Central memory CD8-positive, alpha-beta T cell (primary cell): ENCODE results near the gene STK32C.

Experiments
- ATAC-seq: fragments of 150-1000 bp; cut with Tn5 transposase; replicated peaks from 2 replicates; pipeline ENCODE4 v1.10.0; 2022; ENCODE audit warnings: mild to moderate bottlenecking, moderate FRiP score, moderate number of reproducible peaks; ENCODE audit not compliant: poor library complexity, severe bottlenecking; ENCODE audit errors: extremely low read depth
- DNase-seq, 2 donors: peaks; one replicate each; pipeline ENCODE4 v3.0.0; 2021; ENCODE audit warnings: low spot score in 2 of 2
- H3K27ac Mint-ChIP-seq: one replicate; pipeline ENCODE4 v1.8.0; 2022; ENCODE audit warnings: low read depth, mild to moderate bottlenecking, moderate library complexity, mixed read lengths
- H3K27me3 Mint-ChIP-seq: one replicate; pipeline ENCODE4 v1.8.0; 2022; ENCODE audit warnings: mixed read lengths
- H3K36me3 Mint-ChIP-seq: one replicate; pipeline ENCODE4 v1.8.0; 2022; ENCODE audit warnings: mild to moderate bottlenecking, moderate library complexity, mixed read lengths; ENCODE audit not compliant: insufficient read depth
- H3K4me1 Mint-ChIP-seq: one replicate; pipeline ENCODE4 v1.8.0; 2022; ENCODE audit warnings: mixed read lengths
- H3K4me3 Mint-ChIP-seq: one replicate; pipeline ENCODE4 v1.8.0; 2022; ENCODE audit warnings: mild to moderate bottlenecking, moderate library complexity, mixed read lengths
- H3K9me3 Mint-ChIP-seq: one replicate; pipeline ENCODE4 v1.8.0; 2022; ENCODE audit warnings: mixed read lengths

The STK32C gene

DNA sequence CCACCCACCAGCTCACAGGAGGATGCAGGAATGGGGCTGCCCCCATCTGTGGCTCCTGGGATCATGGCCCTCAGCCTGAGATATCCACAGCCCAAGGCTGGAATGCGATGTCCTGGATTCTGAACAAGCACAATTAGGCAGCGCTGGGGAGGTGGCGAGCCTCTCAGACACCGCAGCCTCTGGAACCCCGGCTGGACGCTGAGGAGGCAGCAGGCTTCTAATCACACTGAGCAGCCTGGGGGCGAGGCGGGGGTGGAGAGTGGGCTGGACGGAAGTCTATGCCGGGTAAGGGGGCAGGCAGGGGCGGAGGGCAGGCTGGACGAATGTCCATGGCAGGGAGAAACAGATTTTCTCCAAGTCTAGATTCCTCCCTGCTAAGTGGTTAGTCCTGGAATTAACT lies 64.6 kb downstream of the STK32C start:
- Mint-ChIP-seq H3K36me3 (no peaks in the 10 kb centered on the region), H3K4me1 (peaks cover 4% of the 10 kb centered on the region), H3K9me3 (no peaks in the 10 kb centered on the region), H3K27me3 (no peaks in the 10 kb centered on the region), H3K27ac (no peak overlapping the region), H3K4me3 (no peak overlapping the region)
- ATAC-seq (no peak), DNase-seq (no peak)

- ATAC-seq (no peak), DNase-seq (no peak)
- Mint-ChIP-seq H3K27me3 (no peaks in the 10 kb centered on the region), H3K27ac (no peak overlapping the region), H3K9me3 (no peaks in the 10 kb centered on the region), H3K4me3 (no peak overlapping the region), H3K4me1 (peaks cover 6% of the 10 kb centered on the region), H3K36me3 (no peaks in the 10 kb centered on the region)
Measured at GRCh38 chr10:132242103-132242840, 65.5 kb downstream of the STK32C start.

GRCh38 chr10:132241496-132241895 lies 66.3 kb downstream of the STK32C start:
- H3K27ac Mint-ChIP-seq, result no peak overlapping the region
- peaks cover 6% of the 10 kb centered on the region for H3K4me1 Mint-ChIP-seq
- DNase-seq, result no peak
- no peak for ATAC-seq
- H3K4me3 Mint-ChIP-seq, result no peak overlapping the region
- no peaks in the 10 kb centered on the region for H3K36me3 Mint-ChIP-seq
- no peaks in the 10 kb centered on the region for H3K27me3 Mint-ChIP-seq
- no peaks in the 10 kb centered on the region for H3K9me3 Mint-ChIP-seq

DNA sequence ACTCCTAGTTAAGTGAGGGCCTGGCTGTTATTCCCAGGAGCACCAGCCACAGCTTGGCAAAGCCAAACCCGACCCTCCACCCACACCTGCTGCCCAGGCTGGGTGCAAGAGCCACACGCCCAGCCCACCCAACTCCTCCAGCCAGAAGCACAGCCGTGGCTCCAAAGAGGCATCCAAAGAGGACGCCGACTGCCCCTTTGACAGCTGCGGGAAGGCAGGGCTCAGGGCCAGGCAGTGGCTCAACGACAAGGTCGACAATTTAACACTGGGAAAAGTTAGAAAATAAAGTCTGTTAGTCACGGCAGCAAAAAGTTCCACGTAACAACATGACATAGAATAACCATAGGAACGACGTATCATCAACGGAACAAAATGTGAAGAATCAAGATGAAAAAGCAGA lies 66.7 kb downstream of the STK32C start:
- Mint-ChIP-seq H3K4me3 (no peak overlapping the region), H3K4me1 (peaks cover 6% of the 10 kb centered on the region), H3K27me3 (no peaks in the 10 kb centered on the region), H3K27ac (no peak overlapping the region), H3K9me3 (no peaks in the 10 kb centered on the region), H3K36me3 (no peaks in the 10 kb centered on the region)
- no peak for ATAC-seq
- DNase-seq, result no peak

DNA sequence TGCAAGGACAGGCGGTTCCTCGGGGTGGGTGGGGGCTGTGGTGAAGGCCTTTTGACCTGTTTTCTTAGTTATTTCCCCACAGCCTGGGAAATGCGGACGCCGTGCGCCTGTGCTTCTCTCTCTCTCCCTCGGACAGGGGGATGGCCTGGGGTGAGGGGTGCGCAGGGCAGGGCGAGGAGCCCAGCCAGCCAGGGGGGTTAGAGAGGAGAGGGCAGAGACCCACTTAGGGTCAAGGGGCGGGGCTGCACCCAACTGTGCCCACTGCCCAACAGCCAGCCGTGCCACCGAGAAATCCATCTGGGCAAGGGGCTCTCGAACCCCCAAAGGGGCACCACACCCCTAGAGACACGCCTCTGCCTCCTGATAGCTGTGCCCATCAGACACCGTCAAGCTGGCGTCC lies 67.2 kb downstream of the STK32C start:
- DNase-seq (no peak), ATAC-seq (no peak)
- H3K27ac Mint-ChIP-seq, result no peak overlapping the region
- no peaks in the 10 kb centered on the region for H3K36me3 Mint-ChIP-seq
- H3K4me3 Mint-ChIP-seq, result no peak overlapping the region
- no peaks in the 10 kb centered on the region for H3K9me3 Mint-ChIP-seq
- H3K4me1 Mint-ChIP-seq, result peaks cover 6% of the 10 kb centered on the region
- no peaks in the 10 kb centered on the region for H3K27me3 Mint-ChIP-seq

- DNase-seq, result no peak
- no peaks in the 10 kb centered on the region for H3K9me3 Mint-ChIP-seq
- no peak for ATAC-seq
Measured at GRCh38 chr10:132240156-132240555, 67.6 kb downstream of the STK32C start.

GRCh38 chr10:132239126-132240031 lies 68.4 kb downstream of the STK32C start:
- Mint-ChIP-seq H3K27me3 (no peaks in the 10 kb centered on the region), H3K36me3 (no peaks in the 10 kb centered on the region), H3K4me1 (peaks cover 6% of the 10 kb centered on the region), H3K4me3 (no peak overlapping the region), H3K27ac (no peak overlapping the region), H3K9me3 (no peaks in the 10 kb centered on the region)
- DNase-seq (no peak), ATAC-seq (no peak)

More at GRCh38 chr10:132240156-132240555, 67.6 kb downstream of the STK32C start:
- H3K4me1 Mint-ChIP-seq, result peaks cover 6% of the 10 kb centered on the region
- no peaks in the 10 kb centered on the region for H3K27me3 Mint-ChIP-seq
- H3K36me3 Mint-ChIP-seq, result no peaks in the 10 kb centered on the region
- H3K27ac Mint-ChIP-seq, result no peak overlapping the region
- H3K4me3 Mint-ChIP-seq, result no peak overlapping the region

- H3K27me3 Mint-ChIP-seq, result no peaks in the 10 kb centered on the region
- H3K4me3 Mint-ChIP-seq, result no peak overlapping the region
- H3K27ac Mint-ChIP-seq, result no peak overlapping the region
Measured at GRCh38 chr10:132238371-132239125, 69.2 kb downstream of the STK32C start.

GRCh38 chr10:132237871-132238270 lies 69.9 kb downstream of the STK32C start:
- DNase-seq (no peak), ATAC-seq (no peak)
- H3K9me3 Mint-ChIP-seq, result no peaks in the 10 kb centered on the region
- no peak overlapping the region for H3K4me3 Mint-ChIP-seq
- no peaks in the 10 kb centered on the region for H3K27me3 Mint-ChIP-seq
- H3K27ac Mint-ChIP-seq, result no peak overlapping the region
- H3K4me1 Mint-ChIP-seq, result peaks cover 11% of the 10 kb centered on the region
- no peaks in the 10 kb centered on the region for H3K36me3 Mint-ChIP-seq

More at GRCh38 chr10:132238371-132239125, 69.2 kb downstream of the STK32C start:
- peaks cover 6% of the 10 kb centered on the region for H3K4me1 Mint-ChIP-seq
- DNase-seq (no peak), ATAC-seq (no peak)
- no peaks in the 10 kb centered on the region for H3K9me3 Mint-ChIP-seq
- H3K36me3 Mint-ChIP-seq, result no peaks in the 10 kb centered on the region

DNA sequence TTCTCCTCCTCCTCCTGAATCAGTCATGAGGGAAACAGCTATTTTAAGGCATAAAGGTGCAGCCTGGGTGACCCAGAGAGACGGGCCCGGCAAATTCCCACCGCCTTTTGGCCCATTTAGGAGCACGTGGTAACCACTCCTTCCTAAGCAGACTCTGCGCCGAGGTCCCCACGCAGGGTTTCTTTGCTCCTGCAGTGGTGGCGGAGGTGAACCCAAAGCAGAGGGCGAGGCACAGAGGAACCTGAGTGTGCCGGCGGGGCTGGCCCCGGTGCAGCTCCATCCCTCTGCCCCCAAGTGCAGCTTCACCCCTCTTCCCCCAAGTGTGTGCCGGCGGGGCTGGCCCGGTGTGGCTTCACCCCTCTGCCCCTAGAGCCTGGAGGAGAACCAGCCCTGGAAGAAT lies 70.4 kb downstream of the STK32C start:
- H3K4me3 Mint-ChIP-seq, result no peak overlapping the region
- H3K4me1 Mint-ChIP-seq, result peaks cover 13% of the 10 kb centered on the region
- DNase-seq, result no peak
- ATAC-seq, result no peak
- no peaks in the 10 kb centered on the region for H3K9me3 Mint-ChIP-seq
- H3K27me3 Mint-ChIP-seq, result no peaks in the 10 kb centered on the region
- H3K36me3 Mint-ChIP-seq, result no peaks in the 10 kb centered on the region
- H3K27ac Mint-ChIP-seq, result no peak overlapping the region

DNA sequence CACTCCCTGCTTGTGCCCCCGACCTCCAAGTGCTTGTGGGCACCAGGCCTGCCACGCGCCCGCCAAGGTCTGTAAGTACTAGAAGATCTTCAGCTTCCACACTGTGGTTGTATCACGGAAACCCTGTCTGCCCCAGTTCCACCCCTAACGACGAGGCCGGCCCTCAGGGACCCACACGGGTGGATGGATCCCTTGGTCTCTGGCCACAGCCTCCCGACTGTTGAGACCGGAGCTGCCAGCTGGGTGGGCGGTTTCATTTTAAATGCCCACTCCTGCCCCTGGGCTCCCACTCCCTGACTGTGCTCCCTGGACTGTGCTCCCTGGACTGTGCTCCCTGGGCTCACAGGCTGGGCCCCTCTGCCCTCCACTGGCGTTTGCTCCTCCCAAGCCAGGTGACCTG lies 70.9 kb downstream of the STK32C start:
- Mint-ChIP-seq H3K36me3 (no peaks in the 10 kb centered on the region), H3K4me1 (peaks cover 13% of the 10 kb centered on the region), H3K9me3 (no peaks in the 10 kb centered on the region), H3K27me3 (no peaks in the 10 kb centered on the region), H3K27ac (no peak overlapping the region), H3K4me3 (no peak overlapping the region)
- no peak for DNase-seq
- ATAC-seq, result no peak

DNA sequence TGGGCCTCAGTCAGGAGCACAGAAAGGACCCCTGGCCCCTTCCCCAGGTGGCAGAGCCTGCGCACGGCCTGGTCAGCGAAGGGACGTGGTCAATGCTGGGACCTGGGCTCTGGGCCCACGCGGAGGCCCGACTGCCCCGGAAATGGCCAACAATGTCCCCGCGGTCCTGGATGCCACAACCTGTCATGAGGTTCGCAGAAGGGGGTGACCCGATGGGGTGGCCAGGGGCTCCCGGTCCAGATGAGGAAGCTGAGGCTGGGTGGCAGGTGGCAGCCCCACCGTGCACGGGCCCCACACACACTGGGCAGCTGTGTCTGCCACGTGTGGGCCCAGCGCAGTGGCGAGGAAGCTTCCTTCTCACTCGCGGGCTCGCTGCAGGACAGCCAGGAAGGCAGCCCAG lies 71.6 kb downstream of the STK32C start:
- Mint-ChIP-seq H3K4me1 (peaks cover 13% of the 10 kb centered on the region), H3K27me3 (no peaks in the 10 kb centered on the region), H3K9me3 (no peaks in the 10 kb centered on the region), H3K27ac (no peak overlapping the region), H3K4me3 (no peak overlapping the region), H3K36me3 (no peaks in the 10 kb centered on the region)
- ATAC-seq, result no peak
- DNase-seq, result no peak
